Activated CD8-positive, alpha-beta memory T cell treated with anti-CD3 and anti-CD28 coated beads, Interleukin-2, amount 50 U/mL, for 1 hour (primary cell): ENCODE results near the gene FHIT.

ENCODE experiments used
- DNase-seq: peaks from one replicate; pipeline ENCODE4 v3.0.0-alpha.2; 2020; ENCODE audit errors: extremely low read depth

The FHIT gene

GRCh38 chr3:60631509-60631908 lies 619.7 kb downstream of the FHIT start:
- DNase-seq, result no peak

GRCh38 chr3:60630953-60631352 lies 620.3 kb downstream of the FHIT start:
- DNase-seq, result no peak

GRCh38 chr3:60629816-60630215 lies 621.4 kb downstream of the FHIT start:
- DNase-seq, result no peak

- no peak for DNase-seq
Measured at GRCh38 chr3:60622349-60622748, 628.9 kb downstream of the FHIT start.

GRCh38 chr3:60617188-60617587 lies 634.1 kb downstream of the FHIT start:
- DNase-seq, result no peak

- no peak for DNase-seq
Measured at GRCh38 chr3:60613769-60614303, 637.4 kb downstream of the FHIT start.

GRCh38 chr3:60610441-60611112 lies 640.7 kb downstream of the FHIT start:
- DNase-seq, result no peak

GRCh38 chr3:60609446-60609845 lies 641.8 kb downstream of the FHIT start:
- no peak for DNase-seq

GRCh38 chr3:60603860-60604259 lies 647.4 kb downstream of the FHIT start:
- DNase-seq, result no peak

GRCh38 chr3:60600848-60601247 lies 650.4 kb downstream of the FHIT start:
- no peak for DNase-seq

GRCh38 chr3:60599586-60599985 lies 651.7 kb downstream of the FHIT start:
- DNase-seq, result no peak

GRCh38 chr3:60598671-60599070 lies 652.6 kb downstream of the FHIT start:
- DNase-seq, result no peak

- DNase-seq, result no peak
Measured at GRCh38 chr3:60594025-60594424, 657.2 kb downstream of the FHIT start.

- DNase-seq, result no peak
Measured at GRCh38 chr3:60591267-60591666, 660.0 kb downstream of the FHIT start.

GRCh38 chr3:60588806-60589205 lies 662.4 kb downstream of the FHIT start:
- no peak for DNase-seq

GRCh38 chr3:60585918-60586317 lies 665.3 kb downstream of the FHIT start:
- no peak for DNase-seq

- DNase-seq, result no peak
Measured at GRCh38 chr3:60584250-60584649, 667.0 kb downstream of the FHIT start.

GRCh38 chr3:60582288-60582687 lies 669.0 kb downstream of the FHIT start:
- no peak for DNase-seq

GRCh38 chr3:60580809-60581208 lies 670.4 kb downstream of the FHIT start:
- no peak for DNase-seq

GRCh38 chr3:60579734-60580133 lies 671.5 kb downstream of the FHIT start:
- DNase-seq, result no peak

- no peak for DNase-seq
Measured at GRCh38 chr3:60578936-60579335, 672.3 kb downstream of the FHIT start.

- no peak for DNase-seq
Measured at GRCh38 chr3:60577601-60578000, 673.7 kb downstream of the FHIT start.

- no peak for DNase-seq
Measured at GRCh38 chr3:60575718-60576272, 675.5 kb downstream of the FHIT start.
